B cell (primary cell): Measurements from ENCODE around the gene OLFM3. TPM values are rescaled to one million over a fixed set of nuclear protein-coding genes. Genes with fewer than 3 reads are reported as not detected.

Experiments used
- ATAC-seq: fragments of 200-7000 bp; cut with Tn5 transposase; one replicate; pipeline ENCODE4 v1.10.0; 2021; ENCODE audit warnings: low read depth, mild to moderate bottlenecking, moderate number of reproducible peaks, moderate library complexity
- CTCF ChIA-PET: fragments of 350-600 bp; sonication (Branson Sonifier 250); formaldehyde crosslinking; loops from one replicate; lab custom pipeline; 2021; ENCODE audit warnings: antibody characterized with exemption, inconsistent platforms; lab: Charles Lee
- POLR2A ChIA-PET: fragments of 350-600 bp; sonication (Branson Sonifier 250); formaldehyde crosslinking; loops from one replicate; lab custom pipeline; 2021; ENCODE audit warnings: antibody characterized with exemption; lab: Charles Lee
- DNase-seq: peaks from one replicate; pipeline ENCODE4 v3.0.0; 2013
- H2AFZ ChIP-seq: 2 replicates; pipeline ENCODE4 v1.6.1; 2012; ENCODE audit warnings: mild to moderate bottlenecking, low read depth, low read length; ENCODE audit not compliant: insufficient read depth, poor library complexity, severe bottlenecking
- H3K27ac ChIP-seq, 2 donors: 1 replicate in 1 of 2; 2 replicates in 1 of 2; pipeline ENCODE4 v1.5.1; 2012 to 2013; ENCODE audit warnings: low read length in 2 of 2, mild to moderate bottlenecking in 2 of 2, moderate library complexity in 1 of 2
- H3K27me3 ChIP-seq, 4 experiments: fragments of 200-600 bp in 1 of 4; sonication (generic) in 1 of 4; replicated peaks in 1 of 4; 1 replicate in 2 of 4; 2 replicates in 2 of 4; pipeline versions ENCODE4 v1.6.1 to v1.7.0; 2013 to 2016; ENCODE audit warnings: low read length in 3 of 4, mild to moderate bottlenecking in 2 of 4, mixed read lengths in 1 of 4, moderate library complexity in 1 of 4; ENCODE audit not compliant: insufficient read depth in 4 of 4, control insufficient read depth in 3 of 4; ENCODE audit errors: control extremely low read depth in 1 of 4
- H3K36me3 ChIP-seq, 2 experiments: replicated peaks in 1 of 2; 1 replicate in 1 of 2; 2 replicates in 1 of 2; pipeline versions ENCODE4 v1.6.1 to v1.7.1; 2013; ENCODE audit warnings: low read length in 1 of 2; ENCODE audit not compliant: insufficient read depth in 2 of 2, control insufficient read depth in 1 of 2; ENCODE audit errors: control extremely low read depth in 1 of 2, extremely low read depth in 1 of 2
- H3K4me1 ChIP-seq, 2 donors: fragments of 200-600 bp in 1 of 2; sonication (generic) in 1 of 2; 1 replicate in 1 of 2; 2 replicates in 1 of 2; pipeline versions ENCODE4 v1.5.1 to v1.6.1; 2013 to 2017; ENCODE audit warnings: low read length in 2 of 2; ENCODE audit not compliant: control insufficient read depth in 2 of 2, insufficient read depth in 2 of 2
- H3K4me2 ChIP-seq: replicated peaks from 2 replicates; pipeline ENCODE3; 2012; ENCODE audit warnings: mild to moderate bottlenecking, low read depth, low read length; ENCODE audit not compliant: poor library complexity, severe bottlenecking
- H3K4me3 ChIP-seq, 5 experiments: fragments of 200-600 bp in 1 of 5; sonication (generic) in 1 of 5; 1 replicate in 3 of 5; 2 replicates in 2 of 5; pipeline versions ENCODE4 v1.5.1 to v1.7.0; 2011 to 2016; ENCODE audit warnings: low read length in 4 of 5, mild to moderate bottlenecking in 4 of 5, low read depth in 2 of 5, control low read depth in 1 of 5, moderate library complexity in 1 of 5; ENCODE audit not compliant: insufficient read depth in 1 of 5; ENCODE audit errors: control extremely low read depth in 1 of 5, extremely low read depth in 1 of 5
- H3K79me2 ChIP-seq: fragments of 200-600 bp; sonication (generic); one replicate; pipeline ENCODE4 v1.6.0; 2016; ENCODE audit warnings: low read length; ENCODE audit not compliant: control insufficient read depth, insufficient read depth
- H3K9ac ChIP-seq: fragments of 200-600 bp; sonication (generic); 2 replicates; pipeline ENCODE4 v1.6.1; 2017; ENCODE audit warnings: mild to moderate bottlenecking, low read length, moderate library complexity
- H3K9me3 ChIP-seq, 3 donors: one replicate each; pipeline versions ENCODE4 v1.6.1 to v1.7.1; 2013; ENCODE audit warnings: low read length in 2 of 3; ENCODE audit not compliant: control insufficient read depth in 2 of 3, insufficient read depth in 1 of 3; ENCODE audit errors: control extremely low read depth in 1 of 3
- H4K20me1 ChIP-seq: 2 replicates; pipeline ENCODE4 v1.6.0; 2012; ENCODE audit warnings: mild to moderate bottlenecking, low read length; ENCODE audit not compliant: insufficient read depth, control insufficient read depth, poor library complexity, severe bottlenecking
- H3K27ac Mint-ChIP-seq: one replicate; pipeline ENCODE4 v1.8.0; 2021; ENCODE audit warnings: mixed read lengths
- H3K27me3 Mint-ChIP-seq: one replicate; pipeline ENCODE4 v1.8.0; 2021; ENCODE audit warnings: mixed read lengths
- H3K4me1 Mint-ChIP-seq: one replicate; pipeline ENCODE4 v1.8.0; 2021; ENCODE audit warnings: mixed read lengths
- H3K4me3 Mint-ChIP-seq: one replicate; pipeline ENCODE4 v1.8.0; 2021; ENCODE audit warnings: mixed read lengths
- H3K9me3 Mint-ChIP-seq: one replicate; pipeline ENCODE4 v1.8.0; 2022; ENCODE audit warnings: mixed read lengths; ENCODE audit not compliant: insufficient read depth
- CTCF ChIP-seq: fragments of 200-600 bp; IDR thresholded peaks from one replicate; pipeline ENCODE4 v1.8.0; 2022; ENCODE audit warnings: antibody characterized with exemption, mild to moderate bottlenecking
- EZH2 ChIP-seq: IDR thresholded peaks from 2 replicates; pipeline ENCODE4 v1.6.1; 2012; ENCODE audit warnings: borderline replicate concordance, low read depth, mild to moderate bottlenecking, moderate library complexity, low read length; ENCODE audit not compliant: insufficient read depth, poor library complexity, severe bottlenecking
- WGBS: methylation state at CpG from one replicate; pipeline ENCODE4 v1.1.5; 2013; ENCODE audit warnings: missing lambda C conversion rate; ENCODE audit not compliant: insufficient coverage; 5-methylcytosine and 5-hydroxymethylcytosine counted together
- intact Hi-C: fragments of 100-400 bp; cut with micrococcal nuclease; formaldehyde crosslinking; loops from one replicate; pipeline ENCODE4 v1.10.0; 2022
- polyA minus RNA-seq: library from RNA; depleted of rRNA, polyadenylated mRNA; stranded (reverse); fragments of >200 nt; gene quantifications from 2 replicates; pipeline ENCODE4 v1.2.3, GENCODE V29; 2012
- polyA plus RNA-seq: library from polyadenylated mRNA; depleted of rRNA; stranded (reverse); fragments of >200 nt; gene quantifications from 2 replicates; pipeline ENCODE4 v1.2.3, GENCODE V29; 2012
- total RNA-seq, 2 donors: library from RNA; stranded (reverse); fragments of 120-200 nt in 1 of 2; gene quantifications; 1 replicate in 1 of 2; 2 replicates in 1 of 2; pipeline versions ENCODE4 v1.2.3 to v1.2.4, GENCODE V29; 2013 to 2022

Gene OLFM3
- total RNA-seq (not detected in 2 replicates), polyA plus RNA-seq (not detected in 2 replicates), polyA minus RNA-seq (not detected in 2 replicates)
- total RNA-seq (2013), result not detected

- WGBS, result 16% methylated on average over 16 of the region's 24 CpGs
- H3K27me3 ChIP-seq, result peaks cover 0 to 14% (median 0%) of the 10 kb centered on the region in 4 experiments
- intact Hi-C loops, result no loop called here
- peaks cover 4% of the 10 kb centered on the region for H3K4me1 Mint-ChIP-seq
- no peaks in the 10 kb centered on the region for H3K36me3 ChIP-seq
- H3K4me1 ChIP-seq, result no peaks in the 10 kb centered on the region
- H3K27ac Mint-ChIP-seq, result no peak within 1 kb of the TSS
- POLR2A ChIA-PET, result no interaction called here
- no peak for TF ChIP-seq EZH2
- no peak for TF ChIP-seq CTCF
- CTCF ChIA-PET, result no interaction called here
- no peak within 1 kb of the TSS for H2AFZ ChIP-seq
- peaks cover 21% of the 10 kb centered on the region for H3K27me3 Mint-ChIP-seq
- H4K20me1 ChIP-seq, result no peaks in the 10 kb centered on the region
- peaks cover 0 to 5% (median 0%) of the 10 kb centered on the region in 3 donors for H3K9me3 ChIP-seq
- H3K4me2 ChIP-seq, result no peak within 1 kb of the TSS
- DNase-seq (no peak), ATAC-seq (no peak)
- H3K9me3 Mint-ChIP-seq, result no peaks in the 10 kb centered on the region
- H3K9ac ChIP-seq, result no peak within 1 kb of the TSS
- no peaks in the 10 kb centered on the region for H3K79me2 ChIP-seq
- no peak within 1 kb of the TSS for H3K4me3 Mint-ChIP-seq
- no peak within 1 kb of the TSS for H3K27ac ChIP-seq
- no peak within 1 kb of the TSS for H3K4me3 ChIP-seq
Measured at GRCh38 chr1:101996825-101997465, at the start of gene OLFM3. OLFM3 (minus strand) TSS chr1:101996926.

GRCh38 chr1:102045752-102046151 lies 49.0 kb upstream of the OLFM3 start:
- no peak overlapping the region for H2AFZ ChIP-seq
- ChIA-PET POLR2A (no interaction called here), CTCF (no interaction called here)
- intact Hi-C loops, result no loop called here
- WGBS, result 91% methylated on average over 2 of the region's 2 CpGs
- ATAC-seq (no peak), DNase-seq (no peak)
- no peaks in the 10 kb centered on the region for H3K9me3 ChIP-seq
- no peaks in the 10 kb centered on the region for H3K4me1 ChIP-seq
- Mint-ChIP-seq H3K27ac (no peak overlapping the region), H3K4me3 (no peak overlapping the region), H3K9me3 (no peaks in the 10 kb centered on the region), H3K27me3 (no peaks in the 10 kb centered on the region), H3K4me1 (no peaks in the 10 kb centered on the region)
- no peak overlapping the region for H3K4me3 ChIP-seq
- no peak overlapping the region for H3K4me2 ChIP-seq
- H3K27ac ChIP-seq, result no peak overlapping the region
- TF ChIP-seq CTCF, result no peak
- TF ChIP-seq EZH2, result no peak
- no peaks in the 10 kb centered on the region for H3K27me3 ChIP-seq
- H4K20me1 ChIP-seq, result no peaks in the 10 kb centered on the region
- no peaks in the 10 kb centered on the region for H3K36me3 ChIP-seq
- H3K79me2 ChIP-seq, result no peaks in the 10 kb centered on the region
- no peak overlapping the region for H3K9ac ChIP-seq
